Neuronal stem cell (in vitro differentiated cells): ENCODE results near the gene STPG1.

ENCODE experiments used
- DNase-seq: peaks from one replicate; pipeline ENCODE4 v3.0.0-alpha.2; 2013; ENCODE audit warnings: low spot score
- H2AFZ ChIP-seq: one replicate; pipeline ENCODE4 v1.6.1; 2013; ENCODE audit warnings: mild to moderate bottlenecking, low read length, inconsistent platforms
- H2AK5ac ChIP-seq: 2 replicates; pipeline ENCODE4 v1.6.1; 2013; ENCODE audit warnings: low read depth, mild to moderate bottlenecking, inconsistent platforms, low read length, moderate library complexity, mixed read lengths
- H2BK120ac ChIP-seq: 2 replicates; pipeline ENCODE4 v1.6.1; 2013; ENCODE audit warnings: low read depth, mild to moderate bottlenecking, inconsistent platforms, low read length, moderate library complexity, mixed read lengths
- H2BK12ac ChIP-seq: one replicate; pipeline ENCODE4 v1.6.1; 2013; ENCODE audit warnings: low read length, inconsistent platforms
- H2BK15ac ChIP-seq: 2 replicates; pipeline ENCODE4 v1.6.1; 2013; ENCODE audit warnings: mild to moderate bottlenecking, low read length, inconsistent platforms, mixed read lengths
- H2BK5ac ChIP-seq: one replicate; pipeline ENCODE4 v1.6.1; 2013; ENCODE audit warnings: inconsistent platforms, mild to moderate bottlenecking, low read length, moderate library complexity
- H3K14ac ChIP-seq: one replicate; pipeline ENCODE4 v1.6.1; 2013; ENCODE audit warnings: low read length, inconsistent platforms
- H3K18ac ChIP-seq: 2 replicates; pipeline ENCODE4 v1.6.1; 2013; ENCODE audit warnings: low read length, inconsistent platforms
- H3K23ac ChIP-seq: 2 replicates; pipeline ENCODE4 v1.6.1; 2013; ENCODE audit warnings: low read depth, mild to moderate bottlenecking, mixed read lengths, low read length, inconsistent platforms; ENCODE audit not compliant: poor library complexity
- H3K27ac ChIP-seq: replicated peaks from 3 replicates; pipeline ENCODE4 v1.5.1; 2013; ENCODE audit warnings: low read length, inconsistent platforms
- H3K27me3 ChIP-seq, 3 experiments: 2 replicates each; pipeline ENCODE4 v1.6.1; 2013; ENCODE audit warnings: low read length in 3 of 3, mild to moderate bottlenecking in 2 of 3, inconsistent platforms in 1 of 3, low read depth in 1 of 3, mixed read lengths in 1 of 3, moderate library complexity in 1 of 3; ENCODE audit not compliant: control insufficient read depth in 3 of 3, insufficient read depth in 3 of 3
- H3K36me3 ChIP-seq, 2 donors: replicated peaks in 1 of 2; 2 replicates each; pipeline ENCODE4 v1.6.1; 2013; ENCODE audit warnings: low read length in 2 of 2; ENCODE audit not compliant: control insufficient read depth in 2 of 2, insufficient read depth in 2 of 2
- H3K4ac ChIP-seq: 2 replicates; pipeline ENCODE4 v1.6.1; 2013; ENCODE audit warnings: inconsistent platforms, mild to moderate bottlenecking, low read length, moderate library complexity
- H3K4me1 ChIP-seq, 2 donors: 1 replicate in 1 of 2; 2 replicates in 1 of 2; pipeline ENCODE4 v1.6.1; 2013; ENCODE audit warnings: low read length in 2 of 2, low read depth in 1 of 2; ENCODE audit not compliant: control insufficient read depth in 2 of 2, insufficient read depth in 1 of 2
- H3K4me2 ChIP-seq: one replicate; pipeline ENCODE4 v1.6.1; 2013; ENCODE audit warnings: mild to moderate bottlenecking, low read length, inconsistent platforms; ENCODE audit not compliant: insufficient read depth, poor library complexity, severe bottlenecking
- H3K4me3 ChIP-seq, 2 donors: 2 replicates each; pipeline ENCODE4 v1.5.1; 2013; ENCODE audit warnings: low read length in 2 of 2, mild to moderate bottlenecking in 2 of 2, inconsistent platforms in 1 of 2, moderate library complexity in 1 of 2
- H3K79me1 ChIP-seq: one replicate; pipeline ENCODE4 v1.6.1; 2013; ENCODE audit warnings: low read depth, mild to moderate bottlenecking, inconsistent platforms, low read length, moderate library complexity
- H3K9ac ChIP-seq: one replicate; pipeline ENCODE4 v1.6.1; 2013; ENCODE audit warnings: mild to moderate bottlenecking, low read depth, low read length, inconsistent platforms; ENCODE audit not compliant: poor library complexity
- H3K9me3 ChIP-seq, 2 donors: replicated peaks in 1 of 2; 2 replicates each; pipeline versions ENCODE3 to v1.6.1; 2013; ENCODE audit warnings: low read length in 2 of 2, mild to moderate bottlenecking in 2 of 2, inconsistent platforms in 1 of 2, low read depth in 1 of 2, mixed read lengths in 1 of 2, moderate library complexity in 1 of 2; ENCODE audit not compliant: control insufficient read depth in 2 of 2, insufficient read depth in 1 of 2
- H4K8ac ChIP-seq: one replicate; pipeline ENCODE4 v1.6.1; 2013; ENCODE audit warnings: low read depth, mild to moderate bottlenecking, inconsistent platforms, low read length, moderate library complexity
- H4K91ac ChIP-seq: one replicate; pipeline ENCODE4 v1.6.1; 2013; ENCODE audit warnings: low read length, low read depth, mild to moderate bottlenecking, inconsistent platforms; ENCODE audit not compliant: poor library complexity
- WGBS, 2 donors: extraction: QIAGEN DNeasy Blood & Tissue Kit; methylation state at CpG; one replicate each; pipeline ENCODE4 v1.1.7; 2013; ENCODE audit warnings: missing lambda C conversion rate in 2 of 2, mixed read lengths in 1 of 2; ENCODE audit not compliant: insufficient read length in 2 of 2, insufficient replicate concordance in 1 of 2; ENCODE audit errors: extremely low coverage in 2 of 2; 5-methylcytosine and 5-hydroxymethylcytosine counted together

STPG1 gene

GRCh38 chr1:24369801-24370200 lies 43.8 kb downstream of the STPG1 start:
- no peak overlapping the region for H2AFZ ChIP-seq

GRCh38 chr1:24369199-24369598 lies 44.4 kb downstream of the STPG1 start:
- no peak overlapping the region for H4K8ac ChIP-seq
- no peak overlapping the region for H3K4me2 ChIP-seq
- H2BK5ac ChIP-seq: no peak overlapping the region
- DNase-seq: no peak
- no CpG with 5 or more reads among the region's 4 CpGs for WGBS, 2 donors
- H3K4ac ChIP-seq: no peak overlapping the region
- peaks cover 0 to 25% of the 10 kb centered on the region in 2 donors for H3K4me1 ChIP-seq
- no peak overlapping the region for H3K27ac ChIP-seq
- H3K36me3 ChIP-seq: no peaks in the 10 kb centered on the region
- H3K9ac ChIP-seq: no peak overlapping the region
- no peak overlapping the region for H2BK15ac ChIP-seq
- H3K18ac ChIP-seq: no peak overlapping the region
- H3K23ac ChIP-seq: no peak overlapping the region
- H3K4me3 ChIP-seq: no peak overlapping the region
- H4K91ac ChIP-seq: no peak overlapping the region
- H2BK12ac ChIP-seq: no peak overlapping the region
- no peaks in the 10 kb centered on the region for H3K9me3 ChIP-seq
- no peak overlapping the region for H3K14ac ChIP-seq
- H2BK120ac ChIP-seq: no peak overlapping the region
- no peak overlapping the region for H2AFZ ChIP-seq
- H3K79me1 ChIP-seq: no peaks in the 10 kb centered on the region
- no peak overlapping the region for H2AK5ac ChIP-seq
- H3K27me3 ChIP-seq: peaks cover 0 to 7% (median 0%) of the 10 kb centered on the region in 3 experiments

More at GRCh38 chr1:24369801-24370200, 43.8 kb downstream of the STPG1 start:
- Histone ChIP-seq H3K4me1 (peaks cover 0 to 21% of the 10 kb centered on the region in 2 donors), H3K27ac (no peak overlapping the region), H3K4me3 (no peak overlapping the region), H3K23ac (no peak overlapping the region), H3K4me2 (no peak overlapping the region), H3K14ac (no peak overlapping the region), H2BK120ac (no peak overlapping the region), H4K91ac (no peak overlapping the region), H3K9me3 (no peaks in the 10 kb centered on the region), H2AK5ac (no peak overlapping the region), H3K18ac (no peak overlapping the region), H3K4ac (no peak overlapping the region), H3K27me3 (peaks cover 0 to 2% (median 0%) of the 10 kb centered on the region in 3 experiments), H3K36me3 (no peaks in the 10 kb centered on the region), H2BK15ac (no peak overlapping the region), H3K79me1 (no peaks in the 10 kb centered on the region), H2BK5ac (no peak overlapping the region), H3K9ac (no peak overlapping the region), H2BK12ac (no peak overlapping the region), H4K8ac (no peak overlapping the region)
- WGBS, 2 donors: no CpG with 5 or more reads among the region's 4 CpGs
- DNase-seq: no peak

- Histone ChIP-seq H2BK120ac (no peak overlapping the region), H2AFZ (no peak overlapping the region), H3K79me1 (no peaks in the 10 kb centered on the region), H4K91ac (no peak overlapping the region), H3K36me3 (no peaks in the 10 kb centered on the region), H2BK15ac (no peak overlapping the region), H3K9ac (no peak overlapping the region), H3K27me3 (peaks cover 0 to 7% (median 0%) of the 10 kb centered on the region in 3 experiments), H3K18ac (no peak overlapping the region), H4K8ac (no peak overlapping the region), H3K4me2 (no peak overlapping the region), H2AK5ac (no peak overlapping the region), H3K4me3 (no peak overlapping the region), H2BK12ac (no peak overlapping the region), H3K4me1 (peaks cover 0 to 15% of the 10 kb centered on the region in 2 donors), H3K4ac (no peak overlapping the region), H3K27ac (no peak overlapping the region), H3K23ac (no peak overlapping the region), H3K9me3 (no peaks in the 10 kb centered on the region), H3K14ac (no peak overlapping the region), H2BK5ac (no peak overlapping the region)
- WGBS, 2 donors: no CpG with 5 or more reads among the region's 9 CpGs
- DNase-seq: no peak
Observed at GRCh38 chr1:24366707-24367106, 46.9 kb downstream of the STPG1 start.

- Histone ChIP-seq H2AFZ (no peak overlapping the region), H3K18ac (peak overlapping the region; percentile 9), H3K36me3 (no peaks in the 10 kb centered on the region), H3K27me3 (peaks cover 0 to 7% (median 0%) of the 10 kb centered on the region in 3 experiments), H2BK120ac (no peak overlapping the region), H3K9me3 (no peaks in the 10 kb centered on the region), H2BK12ac (no peak overlapping the region), H2BK15ac (no peak overlapping the region), H3K9ac (no peak overlapping the region), H3K14ac (no peak overlapping the region), H2AK5ac (no peak overlapping the region), H3K79me1 (no peaks in the 10 kb centered on the region), H3K4me1 (peaks cover 0 to 15% of the 10 kb centered on the region in 2 donors), H4K91ac (no peak overlapping the region), H2BK5ac (no peak overlapping the region), H3K27ac (peak overlapping the region; percentile 22), H3K4me2 (no peak overlapping the region), H3K23ac (no peak overlapping the region), H3K4ac (no peak overlapping the region), H4K8ac (no peak overlapping the region), H3K4me3 (peak overlapping the region in 1 of 2 donors; percentile 0)
- DNase-seq: no peak
- WGBS, 2 donors: no CpG with 5 or more reads among the region's 11 CpGs
Observed at GRCh38 chr1:24364975-24365678, 48.5 kb downstream of the STPG1 start.
